BJ (cell line): Measurements from ENCODE around the gene GRIN1. TPM values are rescaled to one million over a fixed set of nuclear protein-coding genes. Genes with fewer than 3 reads are reported as not detected.

Source experiments
- CTCF ChIA-PET: fragments of 350-600 bp; formaldehyde crosslinking; extraction: SDS; loops from one replicate; lab custom pipeline; 2021; ENCODE audit warnings: antibody characterized with exemption, inconsistent platforms; lab: Yijun Ruan, JAX
- POLR2A ChIA-PET: fragments of 300-600 bp; sonication (Branson Sonifier 250); formaldehyde crosslinking; extraction: SDS; loops from one replicate; lab custom pipeline; 2021; ENCODE audit warnings: antibody characterized with exemption; lab: Charles Lee
- DNase-seq: peaks from one replicate; pipeline ENCODE4 v3.0.0-alpha.2; 2011; ENCODE audit warnings: low read depth
- H3K27me3 ChIP-seq: 2 replicates; pipeline ENCODE4 v1.6.0; 2011; ENCODE audit warnings: low read length; ENCODE audit not compliant: control insufficient read depth, insufficient read depth
- H3K36me3 ChIP-seq: 2 replicates; pipeline ENCODE4 v1.5.1; 2011; ENCODE audit warnings: low read length; ENCODE audit not compliant: control insufficient read depth, insufficient read depth
- H3K4me3 ChIP-seq: 2 replicates; pipeline ENCODE4 v1.5.1; 2011; ENCODE audit warnings: low read depth, mild to moderate bottlenecking, control low read depth, low read length
- CTCF ChIP-seq: IDR thresholded peaks from 2 replicates; pipeline ENCODE4 v1.5.1; 2011; ENCODE audit warnings: low read depth, mild to moderate bottlenecking, control low read depth, inconsistent platforms, low read length, moderate library complexity; ENCODE audit not compliant: insufficient read depth
- polyA plus RNA-seq: library from polyadenylated mRNA; depleted of rRNA; stranded (reverse); fragments of >200 nt; gene quantifications from 2 replicates; pipeline ENCODE4 v1.2.3, GENCODE V29; 2011

The GRIN1 gene
- polyA plus RNA-seq, 1 experiment = 0.10 TPM

DNA sequence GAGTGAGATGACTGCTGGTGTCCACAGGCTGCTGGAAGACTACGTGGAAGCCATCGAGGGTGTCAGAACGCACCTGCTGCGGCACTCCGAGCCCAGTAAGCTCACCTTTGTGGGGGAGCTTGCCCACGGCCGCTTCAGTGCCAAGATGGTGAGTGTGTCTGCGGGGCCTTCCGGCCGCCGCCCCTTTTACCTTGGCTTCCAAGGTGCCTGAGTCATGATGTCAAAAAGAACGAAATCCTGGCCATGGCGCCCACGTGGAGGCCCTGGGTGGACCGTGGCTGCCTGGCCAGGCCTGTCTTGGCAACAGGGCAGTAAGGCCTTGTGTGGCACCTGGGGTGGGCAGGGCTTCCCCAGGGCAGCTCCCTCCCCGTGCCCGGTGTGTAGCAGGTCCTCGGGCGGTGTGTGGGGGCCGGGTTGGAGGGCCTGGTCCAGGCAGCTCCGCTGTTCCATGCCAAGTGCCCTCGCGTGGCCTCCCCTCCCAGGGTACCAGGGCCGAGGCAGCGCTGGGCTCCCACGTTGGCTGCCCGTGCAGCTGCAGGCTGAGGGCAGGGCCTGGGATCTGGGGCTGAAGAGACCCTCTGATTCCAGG lies 32.2 kb upstream of the GRIN1 start:
- DNase-seq = no peak
- Histone ChIP-seq H3K27me3 (no peaks in the 10 kb centered on the region), H3K36me3 (peaks cover 54% of the 10 kb centered on the region), H3K4me3 (no peak overlapping the region)
- ChIA-PET CTCF (interaction anchor here (0.6 to 1.3 kb wide), 2 partner anchors 23 to 39 kb away, joined by 4 to 5 read pairs; no protein-coding TSS in a partner anchor), POLR2A (no interaction called here)
- TF ChIP-seq CTCF = no peak

DNA sequence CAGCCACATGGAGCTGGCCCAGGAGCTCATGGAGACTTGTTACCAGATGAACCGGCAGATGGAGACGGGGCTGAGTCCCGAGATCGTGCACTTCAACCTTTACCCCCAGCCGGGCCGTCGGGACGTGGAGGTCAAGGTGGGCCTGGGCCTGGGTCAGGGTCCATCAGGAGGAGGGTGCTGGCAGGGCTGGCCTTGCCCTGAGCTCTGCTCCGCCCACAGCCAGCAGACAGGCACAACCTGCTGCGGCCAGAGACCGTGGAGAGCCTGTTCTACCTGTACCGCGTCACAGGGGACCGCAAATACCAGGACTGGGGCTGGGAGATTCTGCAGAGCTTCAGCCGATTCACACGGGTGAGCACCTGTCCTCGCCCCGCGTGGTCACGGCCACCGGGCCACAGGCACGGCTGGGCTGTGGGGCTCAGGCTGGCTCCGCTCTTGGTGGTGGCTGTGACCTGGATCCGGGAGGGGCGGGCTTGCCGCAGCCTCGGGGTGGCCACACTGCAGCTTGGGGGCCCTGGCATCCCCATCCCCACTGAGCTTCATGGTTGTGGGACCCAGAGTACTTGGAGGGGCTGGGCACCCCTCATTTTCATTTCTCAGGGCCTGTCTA lies 31.5 kb upstream of the GRIN1 start:
- no peaks in the 10 kb centered on the region for H3K27me3 ChIP-seq
- peaks cover 50% of the 10 kb centered on the region for H3K36me3 ChIP-seq
- ChIA-PET CTCF (interaction anchor here (0.6 kb wide), 1 partner anchor 24 kb away, joined by 4 read pairs; no protein-coding TSS in a partner anchor), POLR2A (no interaction called here)
- H3K4me3 ChIP-seq = no peak overlapping the region
- DNase-seq = no peak
- TF ChIP-seq CTCF = no peak

DNA sequence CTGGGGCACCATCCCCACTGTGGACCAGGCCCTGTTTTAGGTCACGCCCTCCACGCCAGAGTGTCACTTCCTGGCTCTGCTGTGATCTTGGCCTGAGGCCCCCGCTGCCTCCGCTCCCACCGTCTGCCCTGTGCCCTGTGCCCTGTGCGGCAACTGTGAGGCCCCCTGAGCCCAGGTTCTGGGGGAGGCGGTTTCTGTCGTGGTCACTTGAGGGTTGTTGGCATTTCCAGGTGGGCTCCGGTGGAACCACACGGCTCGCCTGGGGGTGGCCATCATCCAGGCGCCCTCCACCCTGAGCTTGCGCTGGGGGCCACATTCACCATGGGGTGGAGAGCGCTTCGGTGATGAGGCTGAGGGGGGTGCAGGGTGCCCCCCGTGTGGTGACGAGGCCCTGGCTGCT lies 31.0 kb upstream of the GRIN1 start:
- Histone ChIP-seq H3K36me3 (peaks cover 48% of the 10 kb centered on the region), H3K27me3 (no peaks in the 10 kb centered on the region), H3K4me3 (no peak overlapping the region)
- no peak for DNase-seq
- CTCF ChIA-PET = no interaction called here
- POLR2A ChIA-PET = no interaction called here
- no peak for TF ChIP-seq CTCF

- Histone ChIP-seq H3K27me3 (no peaks in the 10 kb centered on the region), H3K36me3 (peaks cover 41% of the 10 kb centered on the region), H3K4me3 (no peak overlapping the region)
- ChIA-PET POLR2A (no interaction called here), CTCF (interaction anchor here (0.9 kb wide), 1 partner anchor 321 kb away, joined by 4 read pairs; no protein-coding TSS in a partner anchor)
- no peak for DNase-seq
- no peak for TF ChIP-seq CTCF
Measured at GRCh38 chr9:137108608-137109249, 30.2 kb upstream of the GRIN1 start.

- Histone ChIP-seq H3K4me3 (no peak overlapping the region), H3K27me3 (no peaks in the 10 kb centered on the region), H3K36me3 (peaks cover 39% of the 10 kb centered on the region)
- ChIA-PET CTCF (interaction anchor here (0.9 kb wide), 1 partner anchor 321 kb away, joined by 4 read pairs; no protein-coding TSS in a partner anchor), POLR2A (no interaction called here)
- DNase-seq = no peak
- TF ChIP-seq CTCF = no peak
Measured at GRCh38 chr9:137109250-137110146, 29.5 kb upstream of the GRIN1 start.
